Measurements from ENCODE around the gene KCNK1.

DNA sequence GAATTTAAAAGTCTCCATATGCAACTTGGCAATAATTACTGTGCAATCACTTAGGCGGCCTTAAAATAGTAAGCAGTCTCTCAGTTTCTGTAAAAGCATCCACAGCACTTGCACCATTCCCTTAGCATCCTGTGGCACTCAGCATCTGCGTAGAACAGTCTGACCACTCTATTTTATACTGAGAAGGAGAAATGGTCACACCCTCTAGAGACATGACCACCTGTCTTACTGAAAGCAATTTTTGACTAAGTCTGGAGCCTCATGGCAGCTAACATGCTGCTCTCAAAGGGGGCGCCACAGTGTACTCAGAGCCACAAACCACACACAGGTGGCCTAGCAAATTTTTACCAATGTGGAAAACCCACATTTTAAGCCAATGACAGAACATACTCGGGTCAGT lies 62.0 kb downstream of the KCNK1 start:
- TF ChIP-seq, protein P1, sequence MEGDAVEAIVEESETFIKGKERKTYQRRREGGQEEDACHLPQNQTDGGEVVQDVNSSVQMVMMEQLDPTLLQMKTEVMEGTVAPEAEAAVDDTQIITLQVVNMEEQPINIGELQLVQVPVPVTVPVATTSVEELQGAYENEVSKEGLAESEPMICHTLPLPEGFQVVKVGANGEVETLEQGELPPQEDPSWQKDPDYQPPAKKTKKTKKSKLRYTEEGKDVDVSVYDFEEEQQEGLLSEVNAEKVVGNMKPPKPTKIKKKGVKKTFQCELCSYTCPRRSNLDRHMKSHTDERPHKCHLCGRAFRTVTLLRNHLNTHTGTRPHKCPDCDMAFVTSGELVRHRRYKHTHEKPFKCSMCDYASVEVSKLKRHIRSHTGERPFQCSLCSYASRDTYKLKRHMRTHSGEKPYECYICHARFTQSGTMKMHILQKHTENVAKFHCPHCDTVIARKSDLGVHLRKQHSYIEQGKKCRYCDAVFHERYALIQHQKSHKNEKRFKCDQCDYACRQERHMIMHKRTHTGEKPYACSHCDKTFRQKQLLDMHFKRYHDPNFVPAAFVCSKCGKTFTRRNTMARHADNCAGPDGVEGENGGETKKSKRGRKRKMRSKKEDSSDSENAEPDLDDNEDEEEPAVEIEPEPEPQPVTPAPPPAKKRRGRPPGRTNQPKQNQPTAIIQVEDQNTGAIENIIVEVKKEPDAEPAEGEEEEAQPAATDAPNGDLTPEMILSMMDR (IDR thresholded peaks at IDR 0.05; ENCODE audit: low read depth, low read length), result no peak
- no peak for TF ChIP-seq POLR2A (IDR thresholded peaks at IDR 0.05; ENCODE audit: extremely low read depth, insufficient read length)
- TF ChIP-seq, protein P2, sequence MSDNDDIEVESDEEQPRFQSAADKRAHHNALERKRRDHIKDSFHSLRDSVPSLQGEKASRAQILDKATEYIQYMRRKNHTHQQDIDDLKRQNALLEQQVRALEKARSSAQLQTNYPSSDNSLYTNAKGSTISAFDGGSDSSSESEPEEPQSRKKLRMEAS (IDR thresholded peaks at IDR 0.05; ENCODE audit: low read depth, low read length), result no peak
- no peak for TF ChIP-seq MYC (IDR thresholded peaks at IDR 0.05; ENCODE audit: low read depth, low read length)
